K562 (cell line): Measurements from ENCODE around the gene GPR35. TPM values are rescaled to one million over a fixed set of nuclear protein-coding genes. Genes with fewer than 3 reads are reported as not detected.

Source experiments
- ATAC-seq: fragments of 200-7000 bp; cut with Tn5 transposase; 3 replicates; pipeline ENCODE4 v1.9.1; 2020; ENCODE audit warnings: moderate library complexity
- BruUV-seq: library from RNA; stranded (reverse); fragments of 400-500 nt; replicated peaks from 2 replicates; lab custom pipeline; 2021; lab: Mats Ljungman, UMichigan
- CTCF ChIA-PET: fragments of 300-600 bp; formaldehyde crosslinking; extraction: SDS; loops from one replicate; lab custom pipeline; 2021; ENCODE audit warnings: low intra/inter-chr PET ratio; lab: Yijun Ruan, JAX
- POLR2A ChIA-PET: fragments of 300-600, 350-650 bp; sonication (Branson Sonifier 250); formaldehyde crosslinking; extraction: SDS; loops from one replicate; lab custom pipeline; 2021; ENCODE audit warnings: antibody characterized with exemption, inconsistent platforms; lab: Yijun Ruan, JAX
- DNase-seq, 4 experiments: peaks; one replicate each; pipeline versions ENCODE4 v3.0.0 to v3.0.0-alpha.2; 2011 to 2018; ENCODE audit warnings: low spot score in 3 of 4, mixed read lengths in 3 of 4; ENCODE audit errors: extremely low read depth in 1 of 4
- FAIRE-seq: peaks from 2 replicates; lab custom pipeline; 2011; peaks lifted over from hg19 to GRCh38; lab: Jason Lieb, UNC
- H2AFZ ChIP-seq: 2 replicates; pipeline ENCODE4 v1.6.0; 2011; ENCODE audit warnings: low read depth, low read length, control low read depth, inconsistent platforms
- H3K27ac ChIP-seq: fragments of 200-600 bp; 3 replicates; pipeline ENCODE4 v1.8.0; 2011; ENCODE audit warnings: low read depth, mild to moderate bottlenecking, control low read depth, inconsistent platforms, low read length, moderate library complexity, mixed read lengths; ENCODE audit errors: extremely low read depth
- H3K27me3 ChIP-seq, 2 experiments: fragments of 300-600 bp in 1 of 2; 2 replicates in 1 of 2; 3 replicates in 1 of 2; pipeline versions ENCODE4 v1.6.0 to v1.8.0; 2011; ENCODE audit warnings: inconsistent platforms in 2 of 2, low read length in 2 of 2, mild to moderate bottlenecking in 1 of 2, mixed read lengths in 1 of 2, moderate library complexity in 1 of 2; ENCODE audit not compliant: control insufficient read depth in 2 of 2, insufficient read depth in 2 of 2
- H3K36me3 ChIP-seq: fragments of 300-600 bp; 3 replicates; pipeline ENCODE4 v1.8.0; 2011; ENCODE audit warnings: mild to moderate bottlenecking, low read length, inconsistent platforms; ENCODE audit not compliant: control insufficient read depth, insufficient read depth
- H3K4me1 ChIP-seq, 2 experiments: fragments of 200-600 bp in 1 of 2; replicated peaks in 1 of 2; 2 replicates in 1 of 2; 3 replicates in 1 of 2; pipeline versions ENCODE4 v1.5.1 to v1.8.0; 2011; ENCODE audit warnings: inconsistent platforms in 2 of 2, low read length in 2 of 2, mild to moderate bottlenecking in 1 of 2, mixed read lengths in 1 of 2, moderate library complexity in 1 of 2; ENCODE audit not compliant: control insufficient read depth in 2 of 2, insufficient read depth in 2 of 2
- H3K4me2 ChIP-seq: 2 replicates; pipeline ENCODE4 v1.6.1; 2011; ENCODE audit warnings: low read length, control low read depth, inconsistent platforms, mixed read lengths; ENCODE audit not compliant: insufficient read depth
- H3K4me3 ChIP-seq: fragments of 200-600 bp; sonication (generic), shearing (Covaris generic); 2 replicates; pipeline ENCODE4 v1.5.1; 2016; ENCODE audit warnings: control low read depth, inconsistent platforms
- H3K79me2 ChIP-seq: fragments of 200-600 bp; 3 replicates; pipeline ENCODE4 v1.8.0; 2011; ENCODE audit warnings: low read length, inconsistent platforms; ENCODE audit not compliant: control insufficient read depth, insufficient read depth
- H3K9ac ChIP-seq, 2 experiments: 2 replicates each; pipeline versions ENCODE4 v1.6.0 to v1.6.1; 2011; ENCODE audit warnings: low read depth in 2 of 2, low read length in 2 of 2, control low read depth in 1 of 2, inconsistent platforms in 1 of 2, mild to moderate bottlenecking in 1 of 2, mixed read lengths in 1 of 2; ENCODE audit not compliant: insufficient read depth in 1 of 2
- H3K9me1 ChIP-seq: one replicate; pipeline ENCODE4 v1.6.0; 2011; ENCODE audit warnings: inconsistent platforms, mild to moderate bottlenecking, low read length, moderate library complexity; ENCODE audit not compliant: control insufficient read depth, insufficient read depth
- H3K9me3 ChIP-seq: replicated peaks from 2 replicates; pipeline ENCODE4 v1.5.1; 2011; ENCODE audit warnings: low read depth, low read length, inconsistent platforms; ENCODE audit not compliant: control insufficient read depth, insufficient read depth
- H4K20me1 ChIP-seq: replicated peaks from 2 replicates; pipeline ENCODE4 v1.6.1; 2011; ENCODE audit warnings: low read length, inconsistent platforms, mixed read lengths; ENCODE audit not compliant: control insufficient read depth, insufficient read depth
- CAMTA2 ChIP-seq: fragments of 250-450 bp; sonication (Bioruptor Pico); conservative IDR thresholded peaks from 2 replicates; pipeline ENCODE4 v1.5.1; 2022
- CC2D1A ChIP-seq: fragments of 450-650 bp; IDR thresholded peaks from 2 replicates; pipeline ENCODE4 v1.6.1; 2017; ENCODE audit warnings: mild to moderate bottlenecking
- DLX4 ChIP-seq: fragments of 250-450 bp; sonication (Bioruptor Pico); IDR thresholded peaks from 2 replicates; pipeline ENCODE4 v1.6.1; 2021; ENCODE audit warnings: mild to moderate bottlenecking
- GTF2B ChIP-seq: IDR thresholded peaks from 2 replicates; pipeline ENCODE4 v1.6.1; 2011; ENCODE audit not compliant: insufficient read length; ENCODE audit errors: extremely low read depth
- HLTF ChIP-seq: fragments of 450-650 bp; IDR thresholded peaks from 2 replicates; pipeline ENCODE4 v1.6.1; 2016
- NCOR1 ChIP-seq: fragments of 450-650 bp; IDR thresholded peaks from 2 replicates; pipeline ENCODE4 v1.6.1; 2016; ENCODE audit warnings: mild to moderate bottlenecking, moderate library complexity
- WGBS: fragments of 100-300 bp; shearing (Covaris generic); methylation state at CpG from one replicate; pipeline ENCODE4 v1.1.6; 2016; ENCODE audit warnings: low coverage, mixed read lengths; ENCODE audit not compliant: insufficient coverage; ENCODE audit errors: missing lambda C conversion rate; 5-methylcytosine and 5-hydroxymethylcytosine counted together
- in situ Hi-C: fragments of 300-500 bp; cut with MboI; formaldehyde crosslinking; loops from 4 replicates; pipeline ENCODE4 v1.15.0; 2018; ENCODE audit warnings: inconsistent platforms, mixed read lengths
- intact Hi-C: fragments of 100-400 bp; cut with micrococcal nuclease; formaldehyde crosslinking; loops from 2 replicates; pipeline ENCODE4 v1.14.2; 2022
- polyA plus RNA-seq, 8 experiments: library from polyadenylated mRNA; depleted of rRNA in 4 of 8; stranded (reverse) in 5 of 8; unstranded in 3 of 8; fragments of >200 nt; fragmentation: Nextera tagmentation in 2 of 8; fragmentation: Illumina TruSeq in 1 of 8; extraction: Ambion mirVana in 2 of 8; extraction: Trizol in 1 of 8; gene quantifications; 2 replicates each; pipeline versions ENCODE4 v1.2.1 to v1.2.3, GENCODE V29; 2011 to 2014; ENCODE audit warnings: inconsistent platforms in 1 of 8, missing spikeins in 1 of 8
- total RNA-seq, 7 experiments: library from RNA; depleted of rRNA in 6 of 7; stranded (reverse); fragments of >200 nt in 6 of 7; fragmentation: Illumina TruSeq in 2 of 7; extraction: Trizol in 2 of 7; gene quantifications; 2 replicates each; pipeline versions ENCODE4 v1.2.1 to v1.2.3, GENCODE V29; 2011 to 2021; ENCODE audit warnings: low replicate concordance in 1 of 7

GPR35 gene
- total and polyA plus RNA-seq, 9 of the 15 experiments (the other 6 are each of a cell fraction or from before 2014, with no cell fraction given): 0.04 to 0.50 (median 0.29) TPM; not detected in 3

- 84% methylated on average over 10 of the region's 16 CpGs for WGBS
- Histone ChIP-seq H4K20me1 (no peaks in the 10 kb centered on the region; the same call in 1 of the 2 replicates), H3K27ac (no peak overlapping the region), H3K4me2 (no peak overlapping the region), H3K4me1 (peaks cover 6 to 48% of the 10 kb centered on the region in 2 experiments), H3K9ac (no peak overlapping the region), H3K9me3 (no peaks in the 10 kb centered on the region), H3K27me3 (no peaks in the 10 kb centered on the region), H2AFZ (no peak overlapping the region), H3K36me3 (peaks cover 26% of the 10 kb centered on the region; the same call in 2 of the 3 replicates), H3K9me1 (no peaks in the 10 kb centered on the region), H3K79me2 (peaks cover 33% of the 10 kb centered on the region), H3K4me3 (no peak overlapping the region)
- intact Hi-C loops: no loop called here
- no TSS peak for BruUV-seq
- ChIA-PET POLR2A (no interaction called here), CTCF (no interaction called here)
- no peak for FAIRE-seq
- ATAC-seq: no peak
- no peak for DNase-seq
- no peak for TF ChIP-seq HLTF
- TF ChIP-seq CC2D1A: no peak
- TF ChIP-seq NCOR1: no peak
- TF ChIP-seq DLX4 (CRISPR knock-in tag): no peak
- no peak for TF ChIP-seq GTF2B
- TF ChIP-seq CAMTA2 (CRISPR knock-in tag): no peak
- in situ Hi-C loops: no loop called here
These were observed 35.3 kb upstream of the GPR35 start for GRCh38 chr2:240589850-240590525.
